ENCODE data around the gene TWIST2. TPM values are rescaled to one million over a fixed set of nuclear protein-coding genes. Genes with fewer than 3 reads are reported as not detected.

Gene TWIST2
- total and polyA plus RNA-seq, 2 donors = 20.5 to 25.1 TPM

DNA sequence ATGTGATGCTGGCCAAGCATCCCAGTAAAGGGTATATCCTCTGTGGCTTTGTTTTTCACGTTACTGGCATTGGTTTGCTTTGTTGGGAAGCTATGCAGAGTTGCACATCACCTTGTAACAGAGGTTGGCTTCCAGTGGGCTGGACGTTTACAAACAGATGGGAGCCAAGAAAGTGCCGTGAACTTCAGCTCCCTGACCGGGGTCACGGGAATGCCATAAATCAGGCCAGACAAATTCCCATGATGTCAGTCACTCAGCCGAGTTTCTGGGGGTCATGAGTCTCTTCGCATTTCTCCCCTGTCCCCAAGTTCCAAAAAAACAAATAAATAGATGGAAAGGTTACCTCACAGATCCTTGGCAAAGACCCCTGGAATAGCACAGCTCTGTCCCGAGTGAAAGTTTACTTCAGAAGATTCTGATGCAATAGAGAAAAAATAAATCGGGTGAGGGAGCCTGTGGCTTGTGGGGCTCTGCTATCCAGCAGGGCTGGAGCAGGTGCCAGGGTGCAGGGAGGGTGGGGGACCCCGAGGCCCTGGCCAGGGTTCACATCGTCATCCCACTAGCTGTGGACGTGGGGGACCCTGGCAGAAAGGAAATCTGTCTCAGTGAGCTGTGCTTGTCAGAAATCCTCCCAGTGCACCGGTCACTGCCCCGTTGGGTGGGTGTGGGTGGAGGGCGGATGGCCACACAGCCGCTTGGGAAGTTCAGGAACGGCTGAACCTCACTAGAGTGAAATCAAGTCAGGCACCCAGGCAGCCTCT is 27.8 kb downstream of the TWIST2 start:
- Histone ChIP-seq H3K4me1 (ENCODE audit: insufficient read depth) (no peaks in the 10 kb centered on the region), H3K36me3 (ENCODE audit: insufficient read depth) (no peaks in the 10 kb centered on the region), H3K4me3 (ENCODE audit: low read depth, low read length) (no peak overlapping the region), H3K27ac (ENCODE audit: low read depth) (no peak overlapping the region)
- WGBS = 63% methylated on average over 17 of the region's 17 CpGs
- DNase-seq (ENCODE audit: extremely low spot score) = no peak

DNA sequence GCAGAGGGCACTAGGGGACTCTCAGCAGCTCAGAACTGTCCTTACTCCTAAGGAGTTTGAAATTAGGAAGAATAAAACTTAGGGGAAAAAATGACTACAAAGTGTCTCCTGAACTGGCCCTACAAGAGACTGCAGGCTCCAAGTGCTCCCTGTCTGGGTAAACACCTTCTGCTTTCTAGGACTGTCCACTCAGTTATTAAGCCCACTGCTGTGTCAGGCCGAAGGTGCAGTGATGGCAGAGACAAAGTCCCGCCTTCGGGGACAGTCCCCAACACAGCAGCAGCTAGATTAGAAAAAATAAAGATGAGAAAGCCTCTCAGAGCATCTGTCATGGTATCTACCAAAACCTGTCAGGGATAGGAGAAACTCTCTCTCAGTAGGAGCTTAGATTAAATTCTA is 28.3 kb downstream of the TWIST2 start:
- Histone ChIP-seq H3K4me1 (ENCODE audit: insufficient read depth) (no peaks in the 10 kb centered on the region), H3K27ac (ENCODE audit: low read depth) (no peak overlapping the region), H3K4me3 (ENCODE audit: low read depth, low read length) (no peak overlapping the region), H3K36me3 (ENCODE audit: insufficient read depth) (no peaks in the 10 kb centered on the region)
- no peak for DNase-seq (ENCODE audit: extremely low spot score)
- 95% methylated on average over 3 of the region's 3 CpGs for WGBS

DNA sequence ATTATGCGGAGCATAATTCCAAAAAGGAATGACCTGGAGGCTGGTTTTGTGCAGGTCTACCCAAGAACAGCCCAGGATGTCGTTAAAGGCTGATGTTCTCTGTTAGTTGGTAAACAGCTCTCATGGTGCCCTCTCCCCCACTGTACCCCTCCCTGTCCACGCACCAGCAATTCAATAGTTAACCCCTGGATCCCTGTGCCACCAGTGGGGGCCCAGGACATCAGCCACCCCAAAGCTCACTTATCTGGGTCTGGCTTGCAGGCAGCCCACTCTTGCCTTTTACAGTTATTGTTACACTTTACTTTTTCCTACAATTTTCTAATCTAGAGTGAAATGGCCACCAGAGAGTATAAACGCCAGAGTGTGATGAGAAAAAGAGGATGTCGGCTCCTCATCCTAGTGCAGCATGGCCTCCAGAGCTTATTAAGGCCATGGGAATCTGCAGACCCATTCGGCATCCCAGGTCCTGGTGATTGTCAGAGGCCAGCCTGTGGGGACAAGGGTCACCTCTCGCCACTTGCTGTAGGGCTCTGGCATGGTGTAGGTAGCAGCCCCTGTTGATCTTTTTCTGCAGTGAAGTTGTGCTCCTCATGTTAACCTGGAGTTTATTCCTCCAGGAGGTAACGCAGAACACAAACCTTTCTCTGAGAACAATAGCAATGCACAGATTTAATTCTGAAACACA is 30.3 kb downstream of the TWIST2 start:
- Histone ChIP-seq H3K4me3 (ENCODE audit: low read depth, low read length) (no peak overlapping the region), H3K4me1 (ENCODE audit: insufficient read depth) (no peaks in the 10 kb centered on the region), H3K27ac (ENCODE audit: low read depth) (no peak overlapping the region), H3K36me3 (ENCODE audit: insufficient read depth) (no peaks in the 10 kb centered on the region)
- no peak for DNase-seq (ENCODE audit: extremely low spot score)
- 91% methylated on average over 8 of the region's 8 CpGs for WGBS

DNA sequence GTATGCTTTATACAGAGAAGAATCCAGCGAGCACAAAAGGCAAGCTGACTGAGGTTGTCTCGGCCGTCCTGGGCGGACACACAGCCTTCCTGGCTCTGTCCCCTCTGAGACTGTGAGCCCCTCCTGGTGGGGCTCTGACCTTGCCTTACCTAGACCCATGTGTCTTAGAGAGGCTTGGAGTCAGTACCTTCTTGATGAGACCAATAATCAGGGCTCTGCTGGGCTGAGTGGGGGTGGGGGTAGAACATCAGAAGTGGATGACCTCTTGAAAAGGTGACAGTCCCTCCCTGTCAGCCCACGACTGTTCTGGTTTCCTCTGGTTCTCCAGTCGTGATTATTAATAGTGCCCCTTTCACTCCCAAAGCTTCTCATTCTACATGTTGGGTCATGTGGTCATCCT is 31.2 kb downstream of the TWIST2 start:
- 82% methylated on average over 6 of the region's 6 CpGs for WGBS
- H3K36me3 ChIP-seq (ENCODE audit: insufficient read depth) = no peaks in the 10 kb centered on the region
- no peak overlapping the region for H3K4me3 ChIP-seq (ENCODE audit: low read depth, low read length)
- H3K27ac ChIP-seq (ENCODE audit: low read depth) = no peak overlapping the region
- H3K4me1 ChIP-seq (ENCODE audit: insufficient read depth) = no peaks in the 10 kb centered on the region
- no peak for DNase-seq (ENCODE audit: extremely low spot score)

DNA sequence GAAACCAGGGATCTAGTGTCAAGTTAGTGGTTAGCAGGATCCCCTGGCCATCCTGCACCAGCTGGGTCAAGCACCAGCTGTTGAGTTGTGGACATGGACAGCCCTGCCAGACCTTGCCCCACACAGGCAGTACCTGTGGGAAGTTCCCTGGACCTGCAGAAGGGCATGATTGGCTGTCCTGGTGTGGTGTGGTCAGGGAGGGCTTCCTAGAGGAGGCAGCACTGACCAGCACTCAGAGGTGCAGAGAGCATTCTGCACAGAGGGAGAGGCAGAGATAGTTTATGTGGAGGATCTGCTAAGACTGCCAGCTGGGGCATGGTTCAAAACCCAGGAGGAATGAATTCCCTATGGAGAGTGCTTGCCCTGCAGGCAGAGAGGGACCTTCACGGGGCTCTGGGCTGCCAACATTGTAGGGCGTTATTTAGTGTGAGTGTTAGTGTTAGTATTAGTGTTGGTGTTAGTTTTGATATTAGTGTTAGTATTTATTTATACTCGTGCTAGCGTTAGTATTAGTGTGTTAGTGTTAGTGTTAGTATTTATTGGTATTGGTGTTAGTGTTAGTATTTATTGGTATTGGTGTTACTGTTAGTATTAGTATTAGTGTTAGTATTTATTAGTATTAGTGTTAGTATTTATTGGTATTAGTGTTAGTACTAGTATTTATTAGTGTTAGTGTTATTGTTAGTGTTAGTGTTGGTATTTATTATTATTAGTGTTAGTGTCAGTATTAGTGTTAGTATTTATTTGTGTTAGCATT is 31.9 kb downstream of the TWIST2 start:
- H3K4me3 ChIP-seq (ENCODE audit: low read depth, low read length) = no peak overlapping the region
- H3K36me3 ChIP-seq (ENCODE audit: insufficient read depth) = no peaks in the 10 kb centered on the region
- no peak for DNase-seq (ENCODE audit: extremely low spot score)
- WGBS = 87% methylated on average over 4 of the region's 4 CpGs
- no peak overlapping the region for H3K27ac ChIP-seq (ENCODE audit: low read depth)
- H3K4me1 ChIP-seq (ENCODE audit: insufficient read depth) = no peaks in the 10 kb centered on the region

DNA sequence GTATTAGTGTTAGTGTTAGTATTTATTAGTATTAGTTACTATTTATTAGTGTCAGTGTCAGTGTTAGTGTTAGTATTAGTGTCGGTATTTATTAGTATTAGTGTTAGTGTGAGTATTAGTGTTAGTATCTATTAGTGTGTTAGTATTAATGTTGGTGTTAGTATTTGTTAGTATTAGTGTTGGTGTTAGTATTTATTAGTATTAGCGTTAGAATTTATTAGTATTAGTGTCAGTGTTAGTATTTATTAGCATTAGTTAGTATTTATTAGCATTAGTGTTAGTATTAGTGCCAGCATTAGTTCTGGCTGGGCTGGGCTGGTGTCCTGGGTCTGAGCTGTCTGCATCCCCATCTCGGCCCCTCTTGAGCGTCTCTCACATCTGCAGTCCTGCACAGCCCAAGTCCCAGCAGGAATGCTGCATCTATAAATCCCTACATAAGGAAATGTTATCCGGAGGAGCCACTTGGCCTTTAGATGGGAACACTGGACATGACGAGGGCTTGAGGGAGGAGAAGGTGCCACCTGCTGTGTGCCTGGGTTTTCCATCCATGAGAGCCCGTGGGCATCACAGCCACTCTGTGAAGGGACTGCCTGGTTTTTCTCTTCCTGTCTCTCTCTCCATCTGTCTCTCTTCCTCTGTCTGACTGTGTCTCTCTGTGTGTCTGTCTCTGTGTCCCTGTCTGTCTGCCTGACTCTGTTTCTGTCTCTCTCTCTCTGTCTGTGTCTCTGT is 33.6 kb downstream of the TWIST2 start:
- 69% methylated on average over 7 of the region's 7 CpGs for WGBS
- no peaks in the 10 kb centered on the region for H3K4me1 ChIP-seq (ENCODE audit: insufficient read depth)
- no peak for DNase-seq (ENCODE audit: extremely low spot score)
- H3K36me3 ChIP-seq (ENCODE audit: insufficient read depth) = no peaks in the 10 kb centered on the region
- H3K4me3 ChIP-seq (ENCODE audit: low read depth, low read length) = no peak overlapping the region
- H3K27ac ChIP-seq (ENCODE audit: low read depth) = no peak overlapping the region

DNA sequence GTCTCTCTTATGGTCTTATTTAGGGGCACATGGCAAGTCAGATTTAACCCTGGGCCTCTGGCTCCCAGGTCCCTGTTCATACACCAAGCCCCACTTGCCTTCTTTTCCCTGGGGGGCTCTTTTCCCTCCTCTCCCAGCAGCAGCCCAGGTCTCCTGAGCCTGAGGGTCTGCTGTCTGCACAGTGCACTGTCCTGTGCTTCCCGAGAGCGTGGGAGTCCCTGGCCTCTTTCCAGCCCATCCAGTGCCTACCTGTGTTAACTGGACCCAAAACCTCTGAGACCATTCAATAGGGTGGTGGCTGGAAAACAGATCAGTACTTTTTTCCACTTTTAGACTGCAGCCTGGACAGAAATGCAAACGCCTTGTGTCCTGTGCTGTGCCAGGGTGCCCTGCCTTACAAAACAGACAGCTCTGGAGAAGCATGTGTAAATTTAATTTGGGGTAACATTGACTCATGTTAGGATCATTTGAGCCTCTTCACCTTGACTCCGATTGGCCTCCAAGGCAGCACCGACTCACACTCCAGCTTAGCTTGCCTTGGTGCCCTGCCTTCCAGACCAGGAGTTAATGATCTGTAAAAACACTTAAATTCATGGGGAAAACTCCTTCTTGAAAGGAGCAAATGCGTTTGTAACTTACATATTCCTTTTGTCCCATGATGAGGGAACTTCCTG is 34.3 kb downstream of the TWIST2 start:
- H3K27ac ChIP-seq (ENCODE audit: low read depth) = peak overlapping the region; percentile 58
- H3K36me3 ChIP-seq (ENCODE audit: insufficient read depth) = no peaks in the 10 kb centered on the region
- DNase-seq (ENCODE audit: extremely low spot score) = no peak
- H3K4me1 ChIP-seq (ENCODE audit: insufficient read depth) = no peaks in the 10 kb centered on the region
- WGBS = 74% methylated on average over 6 of the region's 6 CpGs
- H3K4me3 ChIP-seq (ENCODE audit: low read depth, low read length) = no peak overlapping the region

DNA sequence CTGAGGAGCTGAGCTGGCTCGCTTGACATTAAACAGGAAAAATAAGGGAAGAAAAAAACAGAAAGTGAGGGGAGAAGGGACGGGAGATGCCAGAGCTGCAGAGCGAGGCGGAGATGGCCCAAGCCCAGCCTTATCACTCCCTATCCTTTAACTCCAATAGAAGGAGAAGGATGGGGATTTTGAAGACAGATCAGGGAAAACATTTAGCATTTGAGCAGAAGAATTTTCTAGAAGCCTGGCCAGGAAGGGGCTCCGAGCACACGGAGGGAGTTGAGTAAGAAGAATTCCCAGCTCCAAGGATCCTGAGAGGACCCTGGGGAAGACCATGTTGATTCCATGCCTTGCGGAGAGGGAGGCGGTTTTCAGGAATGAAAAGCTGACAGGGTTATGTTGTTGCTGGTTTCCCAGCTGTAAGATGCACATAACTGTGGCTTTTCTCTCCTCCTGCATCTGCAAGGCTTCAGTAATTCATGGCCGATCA is 35.6 kb downstream of the TWIST2 start:
- 44% methylated on average over 9 of the region's 9 CpGs for WGBS
- Histone ChIP-seq H3K36me3 (ENCODE audit: insufficient read depth) (no peaks in the 10 kb centered on the region), H3K4me3 (ENCODE audit: low read depth, low read length) (no peak overlapping the region), H3K27ac (ENCODE audit: low read depth) (no peak overlapping the region), H3K4me1 (ENCODE audit: insufficient read depth) (no peaks in the 10 kb centered on the region)
- DNase-seq (ENCODE audit: extremely low spot score) = no peak

DNA sequence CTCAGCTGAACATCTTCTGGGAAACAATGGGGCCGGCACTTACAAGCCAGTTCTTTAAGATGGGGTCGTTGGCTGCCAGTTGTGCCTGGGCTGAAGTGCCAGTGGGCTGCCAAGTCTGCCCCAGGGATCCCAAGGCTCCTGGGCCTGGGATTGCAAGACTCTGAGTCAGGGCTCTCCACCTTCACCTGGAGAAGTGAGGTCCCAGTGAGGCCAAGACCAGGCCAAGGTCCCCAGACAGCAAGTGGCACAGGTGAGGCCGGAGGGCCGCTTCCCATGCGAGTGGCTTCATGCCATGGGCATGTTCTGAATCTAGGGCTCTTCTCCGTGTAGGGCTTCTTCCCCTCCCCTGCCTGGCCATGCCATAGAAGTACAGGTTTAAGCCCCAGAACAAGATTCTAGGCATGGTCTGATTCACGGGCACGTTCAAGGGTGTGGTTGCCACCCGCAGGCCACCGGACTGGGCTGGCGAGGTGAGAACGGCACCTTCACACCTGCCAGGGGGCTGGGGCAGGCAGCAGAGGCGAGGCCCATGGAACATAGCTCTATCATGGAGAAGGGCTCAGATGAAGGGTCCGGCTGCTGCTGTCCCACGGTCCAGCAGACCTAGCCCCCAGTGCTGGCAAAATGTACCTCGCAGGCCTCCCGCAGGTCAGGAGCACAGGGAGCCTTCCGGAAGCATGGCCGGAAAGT is 36.4 kb downstream of the TWIST2 start:
- Histone ChIP-seq H3K36me3 (ENCODE audit: insufficient read depth) (no peaks in the 10 kb centered on the region), H3K4me3 (ENCODE audit: low read depth, low read length) (no peak overlapping the region), H3K4me1 (ENCODE audit: insufficient read depth) (no peaks in the 10 kb centered on the region), H3K27ac (ENCODE audit: low read depth) (no peak overlapping the region)
- 88% methylated on average over 19 of the region's 19 CpGs for WGBS
- DNase-seq (ENCODE audit: extremely low spot score) = no peak

DNA sequence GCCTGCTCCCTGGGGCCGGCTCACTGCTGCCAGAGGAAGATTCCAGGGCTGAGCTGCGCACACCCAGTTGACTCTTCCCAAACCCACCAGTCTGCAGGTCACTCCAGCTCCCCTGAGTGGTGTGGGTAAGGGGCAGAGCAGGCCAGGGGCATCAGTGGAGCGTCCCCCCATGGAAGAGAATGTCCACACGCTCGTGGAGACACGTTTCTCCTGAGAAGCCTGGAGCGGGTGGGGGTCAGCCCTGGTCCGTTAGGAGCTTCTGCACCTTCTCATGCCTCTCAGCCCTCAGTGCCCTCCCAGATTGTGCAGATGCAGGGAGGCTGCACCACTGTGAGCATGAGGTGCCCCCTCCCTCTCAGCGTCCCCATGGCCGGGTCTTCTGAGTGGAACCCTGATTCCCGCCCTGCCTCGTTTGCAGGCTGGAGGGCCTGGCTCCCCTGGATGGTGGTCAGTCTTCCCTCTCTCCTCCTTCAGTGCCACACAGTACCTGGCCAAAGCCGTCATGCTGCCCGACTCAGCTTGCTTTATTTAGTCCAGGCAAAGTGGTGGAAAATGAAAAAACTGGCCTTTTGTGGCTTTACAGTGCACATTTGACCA is 37.0 kb downstream of the TWIST2 start:
- Histone ChIP-seq H3K4me1 (ENCODE audit: insufficient read depth) (no peaks in the 10 kb centered on the region), H3K27ac (ENCODE audit: low read depth) (no peak overlapping the region), H3K4me3 (ENCODE audit: low read depth, low read length) (no peak overlapping the region), H3K36me3 (ENCODE audit: insufficient read depth) (no peaks in the 10 kb centered on the region)
- DNase-seq (ENCODE audit: extremely low spot score) = no peak
- WGBS = 94% methylated on average over 14 of the region's 14 CpGs

DNA sequence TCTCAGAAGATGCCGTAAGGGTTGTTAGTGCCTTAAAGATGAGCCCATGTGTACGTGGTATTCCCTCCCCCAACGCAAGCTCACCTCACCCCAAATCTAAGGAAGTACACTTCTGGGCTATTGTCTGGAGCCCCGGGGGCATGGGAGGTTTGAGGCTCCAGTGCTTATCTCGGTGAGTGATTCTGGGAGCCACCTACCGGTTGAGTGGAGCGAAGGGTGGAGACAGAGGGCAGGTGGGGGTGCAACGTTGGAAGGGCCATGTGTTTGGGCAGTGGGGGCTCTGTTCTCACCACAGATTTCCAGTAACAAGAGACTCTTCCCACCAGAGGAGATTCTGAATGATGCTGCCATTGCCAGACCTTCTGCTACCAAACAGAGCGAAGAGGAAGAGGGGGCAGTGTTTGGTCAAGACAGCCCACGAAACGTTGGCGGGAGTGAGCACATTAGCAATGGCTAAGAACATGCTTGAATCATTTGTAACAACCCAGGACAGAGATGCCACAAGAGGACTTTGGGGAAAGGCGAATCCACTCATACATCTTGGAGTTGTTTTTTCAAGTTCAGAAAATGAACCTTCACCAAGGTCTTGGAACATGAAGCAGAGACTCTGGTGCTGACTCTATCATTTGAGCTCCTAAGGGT is 38.7 kb downstream of the TWIST2 start:
- H3K4me1 ChIP-seq (ENCODE audit: insufficient read depth) = no peaks in the 10 kb centered on the region
- no peaks in the 10 kb centered on the region for H3K36me3 ChIP-seq (ENCODE audit: insufficient read depth)
- WGBS = 87% methylated on average over 13 of the region's 13 CpGs
- H3K4me3 ChIP-seq (ENCODE audit: low read depth, low read length) = no peak overlapping the region
- H3K27ac ChIP-seq (ENCODE audit: low read depth) = no peak overlapping the region
- DNase-seq (ENCODE audit: extremely low spot score) = no peak

DNA sequence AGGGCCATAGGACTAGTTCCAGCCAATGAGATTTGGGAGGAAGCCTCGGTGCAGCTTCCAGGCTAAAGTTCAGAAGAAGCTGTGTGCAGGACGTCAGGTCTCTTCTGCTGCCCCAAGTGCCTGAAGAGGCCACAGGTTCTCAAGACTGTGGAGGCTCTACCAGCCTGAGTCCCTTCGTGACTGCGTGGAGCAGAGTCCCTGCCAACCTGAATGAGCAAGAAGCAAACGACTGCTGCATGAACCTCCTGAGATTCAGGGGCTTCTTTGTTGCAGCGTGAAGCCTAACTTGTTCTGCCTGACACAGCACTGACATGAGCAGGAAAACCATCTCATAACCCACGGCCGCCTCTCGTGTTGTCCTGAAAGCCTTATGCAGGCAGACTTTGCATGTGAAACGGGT is 39.7 kb downstream of the TWIST2 start:
- H3K27ac ChIP-seq (ENCODE audit: low read depth) = no peak overlapping the region
- WGBS = 93% methylated on average over 10 of the region's 10 CpGs
- no peak overlapping the region for H3K4me3 ChIP-seq (ENCODE audit: low read depth, low read length)
- DNase-seq (ENCODE audit: extremely low spot score) = no peak
- H3K36me3 ChIP-seq (ENCODE audit: insufficient read depth) = no peaks in the 10 kb centered on the region
- no peaks in the 10 kb centered on the region for H3K4me1 ChIP-seq (ENCODE audit: insufficient read depth)

Data from urinary bladder (tissue), 4 donors.